Mucosa of rectum (tissue), 2 donors: ENCODE results near the gene TSPYL2.
A peak's percentile ranks its signal among the peaks of the same experiment; 100 is the strongest.

Source experiments
- H3K27ac ChIP-seq, 2 donors: one replicate each; pipeline ENCODE4 v1.7.0; 2013; ENCODE audit warnings: inconsistent platforms in 2 of 2, low read depth in 2 of 2, low read length in 2 of 2
- H3K27me3 ChIP-seq, 2 donors: one replicate each; pipeline ENCODE4 v1.7.0; 2013; ENCODE audit warnings: low read length in 2 of 2; ENCODE audit not compliant: control insufficient read depth in 2 of 2, insufficient read depth in 2 of 2
- H3K36me3 ChIP-seq, 2 donors: one replicate each; pipeline ENCODE4 v1.7.0; 2013; ENCODE audit warnings: low read length in 2 of 2; ENCODE audit not compliant: control insufficient read depth in 2 of 2, insufficient read depth in 2 of 2
- H3K4me1 ChIP-seq, 2 donors: one replicate each; pipeline ENCODE4 v1.7.0; 2013; ENCODE audit warnings: low read length in 2 of 2, mild to moderate bottlenecking in 1 of 2; ENCODE audit not compliant: control insufficient read depth in 2 of 2, insufficient read depth in 2 of 2
- H3K4me3 ChIP-seq, 2 donors: one replicate each; pipeline ENCODE4 v1.7.0; 2013; ENCODE audit warnings: low read length in 2 of 2
- H3K9ac ChIP-seq, 2 donors: one replicate each; pipeline ENCODE4 v1.7.0; 2013; ENCODE audit warnings: low read length in 2 of 2, low read depth in 1 of 2, mild to moderate bottlenecking in 1 of 2
- H3K9me3 ChIP-seq, 2 donors: one replicate each; pipeline ENCODE4 v1.7.0; 2013; ENCODE audit warnings: low read length in 2 of 2; ENCODE audit not compliant: control insufficient read depth in 2 of 2
- donor health status: healthy.
- donor health status: Normal muscosa, but diverticular disease.

The TSPYL2 gene

GRCh38 chrX:53056292-53056691 is 25.9 kb upstream of the TSPYL2 start:
- H3K4me1 ChIP-seq = no peaks in the 10 kb centered on the region
- peaks cover 6% of the 10 kb centered on the region in 2 donors for H3K27me3 ChIP-seq
- H3K36me3 ChIP-seq = no peaks in the 10 kb centered on the region
- H3K27ac ChIP-seq = no peak overlapping the region
- H3K9ac ChIP-seq = no peak overlapping the region
- H3K9me3 ChIP-seq = no peaks in the 10 kb centered on the region
- no peak overlapping the region for H3K4me3 ChIP-seq

- H3K9ac ChIP-seq = no peak overlapping the region
Measured at GRCh38 chrX:53065104-53065503, 17.1 kb upstream of the TSPYL2 start.

GRCh38 chrX:53071064-53071463 is 11.1 kb upstream of the TSPYL2 start:
- Histone ChIP-seq H3K27ac (no peak overlapping the region), H3K9ac (no peak overlapping the region)

More at GRCh38 chrX:53065104-53065503, 17.1 kb upstream of the TSPYL2 start:
- peaks cover 0 to under 1% of the 10 kb centered on the region in 2 donors for H3K27me3 ChIP-seq
- H3K4me3 ChIP-seq = no peak overlapping the region
- no peaks in the 10 kb centered on the region for H3K36me3 ChIP-seq
- H3K27ac ChIP-seq = no peak overlapping the region
- H3K9me3 ChIP-seq = no peaks in the 10 kb centered on the region
- H3K4me1 ChIP-seq = no peaks in the 10 kb centered on the region

GRCh38 chrX:53071604-53072417 is 10.4 kb upstream of the TSPYL2 start:
- peaks cover 0 to 4% of the 10 kb centered on the region in 2 donors for H3K4me1 ChIP-seq
- peak overlapping the region; percentile 38 to 70 for H3K27ac ChIP-seq
- H3K9me3 ChIP-seq = peaks cover 0 to 2% of the 10 kb centered on the region in 2 donors
- H3K4me3 ChIP-seq = peak overlapping the region; percentile 44 to 81
- H3K36me3 ChIP-seq = no peaks in the 10 kb centered on the region
- peaks cover 3 to 4% of the 10 kb centered on the region in 2 donors for H3K27me3 ChIP-seq
- peak overlapping the region; percentile 41 to 48 for H3K9ac ChIP-seq

More at GRCh38 chrX:53071064-53071463, 11.1 kb upstream of the TSPYL2 start:
- Histone ChIP-seq H3K36me3 (no peaks in the 10 kb centered on the region), H3K4me1 (peaks cover 0 to 4% of the 10 kb centered on the region in 2 donors), H3K27me3 (peaks cover 3 to 4% of the 10 kb centered on the region in 2 donors), H3K4me3 (no peak overlapping the region), H3K9me3 (no peaks in the 10 kb centered on the region)

GRCh38 chrX:53072418-53073114 is 9.6 kb upstream of the TSPYL2 start:
- no peaks in the 10 kb centered on the region for H3K36me3 ChIP-seq
- peaks cover 3 to 4% of the 10 kb centered on the region in 2 donors for H3K27me3 ChIP-seq
- peak overlapping the region in 1 of 2 donors; percentile 48 for H3K9ac ChIP-seq
- H3K4me1 ChIP-seq = peaks cover 0 to 4% of the 10 kb centered on the region in 2 donors
- H3K9me3 ChIP-seq = peaks cover 0 to 2% of the 10 kb centered on the region in 2 donors
- H3K4me3 ChIP-seq = peak overlapping the region in 1 of 2 donors; percentile 81
- H3K27ac ChIP-seq = peak overlapping the region; percentile 38 to 70

- no peaks in the 10 kb centered on the region for H3K36me3 ChIP-seq
- peaks cover 0 to 4% of the 10 kb centered on the region in 2 donors for H3K4me1 ChIP-seq
- peaks cover 3 to 4% of the 10 kb centered on the region in 2 donors for H3K27me3 ChIP-seq
- H3K9ac ChIP-seq = no peak overlapping the region
- H3K27ac ChIP-seq = no peak overlapping the region
- no peak overlapping the region for H3K4me3 ChIP-seq
- peaks cover 0 to 2% of the 10 kb centered on the region in 2 donors for H3K9me3 ChIP-seq
Measured at GRCh38 chrX:53073115-53073586, 9.0 kb upstream of the TSPYL2 start.

- Histone ChIP-seq H3K27ac (no peak overlapping the region), H3K9me3 (peaks cover 0 to 2% of the 10 kb centered on the region in 2 donors), H3K4me1 (peaks cover 0 to 4% of the 10 kb centered on the region in 2 donors), H3K4me3 (no peak overlapping the region), H3K27me3 (peaks cover 3 to 4% of the 10 kb centered on the region in 2 donors), H3K36me3 (no peaks in the 10 kb centered on the region), H3K9ac (no peak overlapping the region)
Measured at GRCh38 chrX:53075011-53075410, 7.2 kb upstream of the TSPYL2 start.

- peaks cover 0 to 2% of the 10 kb centered on the region in 2 donors for H3K9me3 ChIP-seq
- H3K4me1 ChIP-seq = peaks cover 0 to 4% of the 10 kb centered on the region in 2 donors
- H3K27me3 ChIP-seq = peaks cover 2 to 3% of the 10 kb centered on the region in 2 donors
- H3K4me3 ChIP-seq = no peak overlapping the region
- no peaks in the 10 kb centered on the region for H3K36me3 ChIP-seq
- no peak overlapping the region for H3K9ac ChIP-seq
- no peak overlapping the region for H3K27ac ChIP-seq
Measured at GRCh38 chrX:53076671-53077070, 5.5 kb upstream of the TSPYL2 start.

GRCh38 chrX:53077207-53078197 is 4.7 kb upstream of the TSPYL2 start:
- Histone ChIP-seq H3K36me3 (no peaks in the 10 kb centered on the region), H3K9ac (no peak overlapping the region), H3K9me3 (peaks cover 0 to 2% of the 10 kb centered on the region in 2 donors), H3K4me3 (no peak overlapping the region), H3K27me3 (peaks cover 2 to 3% of the 10 kb centered on the region in 2 donors), H3K4me1 (no peaks in the 10 kb centered on the region), H3K27ac (no peak overlapping the region)
